Measurements from ENCODE around the gene CNTNAP2.

Gene CNTNAP2

GRCh38 chr7:147810269-147810668 lies 1693.7 kb downstream of the CNTNAP2 start:
- no peak for DNase-seq

DNA sequence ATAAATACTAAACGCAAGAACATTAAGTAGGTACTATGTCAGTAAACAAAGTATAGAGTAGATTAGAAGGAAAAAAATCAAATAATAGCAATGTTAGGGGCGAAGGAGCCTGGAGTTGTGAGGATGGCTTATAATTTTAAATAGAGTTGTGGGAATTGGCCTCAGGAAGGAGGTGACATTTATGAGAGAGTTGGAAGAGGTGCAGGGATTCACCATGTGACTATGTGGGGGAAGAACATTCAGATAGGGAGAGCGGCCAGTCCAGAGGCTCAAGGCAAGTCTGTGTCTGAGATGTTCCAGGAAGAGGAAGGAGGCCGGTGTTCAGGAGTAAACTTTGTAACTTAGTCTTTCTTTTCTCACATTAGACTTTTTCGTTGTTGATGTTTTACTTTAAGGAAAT lies 1695.3 kb downstream of the CNTNAP2 start:
- DNase-seq = no peak

DNA sequence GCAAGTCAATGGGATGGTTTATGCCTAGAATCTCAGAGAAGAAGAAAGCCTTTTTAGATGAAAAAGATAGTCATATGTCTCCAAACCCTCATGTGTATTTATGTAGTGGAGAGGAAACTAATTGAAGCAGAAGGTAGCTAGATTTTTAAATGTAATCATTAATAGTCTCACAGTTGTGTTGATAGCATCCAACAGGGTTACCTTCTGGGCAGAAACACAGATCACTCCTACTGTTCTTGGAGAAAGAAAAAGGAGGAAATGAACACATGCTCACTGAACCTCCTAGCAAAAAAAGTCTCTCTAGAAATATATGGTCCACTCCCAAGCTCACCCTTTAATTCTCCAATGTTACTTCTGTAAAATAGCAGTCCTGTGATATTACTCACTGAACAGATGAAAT lies 1696.7 kb downstream of the CNTNAP2 start:
- no peak for DNase-seq

GRCh38 chr7:147818317-147818716 lies 1701.7 kb downstream of the CNTNAP2 start:
- DNase-seq = no peak

DNA sequence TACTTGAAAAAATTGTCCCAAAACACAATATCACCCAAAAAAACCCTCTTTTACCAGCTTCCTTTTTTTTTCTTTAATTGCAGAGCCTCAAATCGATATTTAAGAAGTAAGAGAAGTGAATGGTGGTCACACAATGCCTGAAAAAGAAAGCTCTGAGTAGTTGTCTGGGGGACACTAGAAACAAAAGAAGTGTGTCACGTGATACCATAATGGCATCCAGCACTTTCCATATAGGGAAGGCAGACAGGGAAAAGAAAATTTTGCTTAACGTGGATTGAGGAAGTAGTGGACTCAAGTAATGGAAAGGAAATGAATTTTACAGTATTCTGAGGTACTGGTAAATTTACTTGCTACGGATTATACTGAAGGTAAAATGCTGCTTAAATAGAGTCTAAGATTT lies 1708.1 kb downstream of the CNTNAP2 start:
- DNase-seq = no peak

DNA sequence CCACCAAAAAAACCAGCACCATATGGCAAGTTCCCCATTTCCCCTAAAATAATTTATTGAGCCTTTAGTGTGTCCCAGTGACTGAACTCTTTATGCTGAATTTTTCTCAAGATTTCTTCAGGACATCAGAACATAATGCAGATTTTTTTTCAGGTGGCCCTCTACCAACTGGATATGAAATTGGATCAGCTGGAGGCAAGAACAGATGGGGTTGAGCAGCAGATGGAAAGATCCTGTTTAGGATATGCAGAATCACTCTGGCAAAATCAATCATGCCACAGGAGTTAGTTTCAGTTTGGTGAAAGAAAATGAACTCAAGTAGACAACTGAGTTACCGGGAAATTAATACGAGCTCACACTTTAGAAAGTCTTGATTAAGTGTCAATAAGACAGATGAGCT lies 1712.4 kb downstream of the CNTNAP2 start:
- no peak for DNase-seq

DNA sequence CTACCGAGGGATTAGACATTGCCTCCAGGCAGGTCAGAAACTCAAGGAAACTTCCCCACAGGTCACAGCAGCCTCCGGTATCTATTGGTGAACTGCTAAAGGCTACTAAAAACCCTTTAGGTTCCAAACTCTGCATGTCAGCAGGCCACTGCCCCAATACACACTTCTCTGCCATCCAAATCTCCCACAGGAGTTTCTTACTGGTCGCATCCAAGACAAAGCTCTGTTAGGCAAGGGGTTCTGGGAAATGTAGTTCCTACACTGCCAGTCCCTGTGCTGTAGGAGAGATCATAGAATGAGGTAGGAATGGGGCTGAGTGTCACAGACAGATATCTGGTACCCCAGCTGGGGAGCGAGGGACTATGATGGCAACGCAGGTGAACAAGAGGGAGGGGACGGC lies 1717.0 kb downstream of the CNTNAP2 start:
- no peak for DNase-seq

DNA sequence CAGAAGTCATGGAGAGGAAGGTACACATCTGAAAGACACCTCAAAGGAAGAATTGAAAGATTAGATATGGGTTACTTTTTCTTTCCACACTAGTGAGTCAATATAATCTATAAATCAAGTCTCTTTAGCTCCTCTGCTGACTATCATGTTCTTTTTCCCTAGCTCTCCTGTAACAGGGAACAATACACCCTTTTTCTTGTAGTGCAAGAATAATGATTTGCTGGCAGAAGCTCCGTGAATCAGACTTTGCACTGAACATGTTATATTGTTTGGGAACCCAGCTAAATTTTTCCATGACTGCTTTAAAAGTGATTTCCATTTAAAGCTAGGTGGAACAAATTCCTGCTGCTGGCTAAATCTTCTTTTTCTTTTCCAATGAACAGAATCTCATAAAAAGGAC lies 1717.4 kb downstream of the CNTNAP2 start:
- no peak for DNase-seq

- no peak for DNase-seq
Measured at GRCh38 chr7:147852833-147853232, 1736.2 kb downstream of the CNTNAP2 start.

- no peak for DNase-seq
Measured at GRCh38 chr7:147857152-147858140, 1740.8 kb downstream of the CNTNAP2 start.

- no peak for DNase-seq
Measured at GRCh38 chr7:147858421-147858820, 1741.8 kb downstream of the CNTNAP2 start.

GRCh38 chr7:147859033-147859432 lies 1742.4 kb downstream of the CNTNAP2 start:
- no peak for DNase-seq

- no peak for DNase-seq
Measured at GRCh38 chr7:147859486-147859885, 1742.9 kb downstream of the CNTNAP2 start.

DNA sequence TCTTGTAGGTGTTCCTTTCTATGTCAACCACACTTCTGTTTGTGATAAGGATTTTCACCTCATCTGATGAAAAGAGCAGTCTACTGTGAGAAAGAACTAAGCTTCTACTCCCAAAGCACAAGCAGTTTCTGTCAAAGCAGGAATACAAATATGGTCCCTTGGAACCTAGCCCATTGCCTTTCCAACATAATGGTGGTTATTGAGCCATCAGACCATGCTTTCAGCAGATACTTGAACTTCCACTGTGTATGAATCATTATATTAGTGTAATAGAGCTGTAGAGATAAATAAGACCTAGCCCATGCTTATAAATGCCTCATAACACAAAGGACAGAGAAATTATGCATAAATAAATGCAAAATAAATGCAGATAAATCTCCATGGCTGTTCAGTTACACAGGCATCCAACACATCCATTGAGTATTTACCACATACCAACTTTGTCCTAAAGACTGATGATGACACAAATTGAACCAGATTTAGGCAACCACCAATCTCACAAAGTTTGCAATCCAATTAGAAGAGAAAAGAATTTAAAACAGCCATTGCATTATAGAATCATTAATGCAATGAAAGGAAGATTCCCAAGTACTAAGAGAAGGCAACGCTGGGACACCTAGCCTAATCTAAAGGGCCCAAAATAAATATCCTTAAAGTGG lies 1744.6 kb downstream of the CNTNAP2 start:
- no peak for DNase-seq

DNA sequence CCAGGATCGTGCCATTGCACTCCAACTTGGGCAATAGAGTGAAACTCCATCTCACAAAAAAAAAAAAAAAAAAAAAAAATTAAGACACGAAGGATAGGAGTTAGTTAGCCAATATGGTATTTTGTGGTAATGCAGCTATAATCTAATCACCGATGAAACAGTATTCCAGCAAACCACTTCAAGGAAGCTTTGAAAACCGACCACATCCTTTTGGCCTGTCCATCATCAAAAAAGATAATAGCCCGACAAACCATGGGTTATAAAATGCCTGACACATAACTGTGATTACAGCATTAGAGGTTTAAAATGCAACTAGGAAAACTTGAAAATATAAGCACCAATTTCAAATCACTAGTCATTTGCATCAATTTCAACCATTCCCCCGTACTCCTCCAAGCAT lies 1745.3 kb downstream of the CNTNAP2 start:
- DNase-seq = no peak

DNA sequence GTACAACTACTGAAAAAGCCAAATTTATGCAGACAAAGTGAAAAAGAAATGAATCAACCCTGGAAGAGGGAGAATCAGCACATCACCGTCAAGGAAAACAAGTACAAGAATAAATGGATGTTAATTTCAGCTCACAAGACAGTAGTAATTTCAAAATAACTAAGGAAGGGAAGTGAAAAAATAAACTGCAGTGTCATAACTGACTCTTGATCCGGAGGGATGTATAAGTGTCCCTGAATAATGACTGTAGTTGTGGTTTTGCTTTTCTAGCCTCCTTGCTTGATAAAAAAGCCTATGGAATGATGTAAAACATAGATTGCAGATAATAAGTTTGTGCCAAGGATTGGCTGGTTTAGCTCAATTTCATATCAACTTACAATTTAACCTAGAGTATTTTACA lies 1752.9 kb downstream of the CNTNAP2 start:
- no peak for DNase-seq

- DNase-seq = no peak
Measured at GRCh38 chr7:147878912-147879661, 1762.5 kb downstream of the CNTNAP2 start.

GRCh38 chr7:147885869-147886268 lies 1769.3 kb downstream of the CNTNAP2 start:
- DNase-seq = no peak

GRCh38 chr7:147894271-147894670 lies 1777.7 kb downstream of the CNTNAP2 start:
- no peak for DNase-seq

DNA sequence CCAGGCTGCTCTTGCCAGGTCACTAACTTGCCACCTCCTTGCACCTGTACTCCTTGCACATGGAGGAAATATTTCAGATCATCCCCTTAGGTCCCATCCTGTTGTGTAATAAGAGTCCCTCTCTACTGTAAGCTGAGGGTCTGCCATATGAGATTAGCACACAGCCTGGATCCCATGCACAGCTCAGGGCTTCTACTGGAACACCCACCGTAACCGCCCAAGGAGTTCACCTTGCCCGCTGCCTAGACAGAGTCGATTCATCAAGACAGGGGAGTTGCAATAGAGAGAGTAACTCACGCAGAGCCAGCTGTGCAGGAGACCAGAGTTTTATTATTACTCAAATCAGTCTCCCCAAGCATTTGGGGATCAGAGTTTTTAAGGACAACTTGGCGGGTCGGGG lies 1779.5 kb downstream of the CNTNAP2 start:
- DNase-seq = no peak

GRCh38 chr7:147903536-147904218 lies 1787.1 kb downstream of the CNTNAP2 start:
- DNase-seq = no peak

DNA sequence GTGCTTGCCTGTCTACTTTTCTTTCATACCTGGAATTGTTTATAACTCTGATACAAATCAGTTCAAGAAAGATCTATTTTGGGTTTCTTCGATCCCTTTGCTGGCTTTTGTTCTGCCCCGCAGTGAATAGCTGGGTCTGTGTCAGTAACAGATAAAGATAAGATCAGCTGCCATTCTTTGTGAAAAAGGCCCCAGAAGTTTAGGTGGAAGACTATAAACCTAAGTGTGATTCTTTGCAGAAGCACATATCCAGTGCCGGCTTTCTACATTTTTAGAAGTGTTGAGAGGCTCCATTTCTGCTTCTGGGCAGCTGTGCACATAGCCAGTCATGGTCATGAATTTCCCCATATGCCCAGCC lies 1787.6 kb downstream of the CNTNAP2 start:
- no peak for DNase-seq
